GM18861 (cell line): ENCODE results near the gene KLK8.

Source experiments
- ATAC-seq: cut with Tn5 transposase; IDR thresholded peaks from one replicate; pipeline ENCODE4 v1.9.1; 2021; ENCODE audit not compliant: unreplicated experiment

KLK8 gene

DNA sequence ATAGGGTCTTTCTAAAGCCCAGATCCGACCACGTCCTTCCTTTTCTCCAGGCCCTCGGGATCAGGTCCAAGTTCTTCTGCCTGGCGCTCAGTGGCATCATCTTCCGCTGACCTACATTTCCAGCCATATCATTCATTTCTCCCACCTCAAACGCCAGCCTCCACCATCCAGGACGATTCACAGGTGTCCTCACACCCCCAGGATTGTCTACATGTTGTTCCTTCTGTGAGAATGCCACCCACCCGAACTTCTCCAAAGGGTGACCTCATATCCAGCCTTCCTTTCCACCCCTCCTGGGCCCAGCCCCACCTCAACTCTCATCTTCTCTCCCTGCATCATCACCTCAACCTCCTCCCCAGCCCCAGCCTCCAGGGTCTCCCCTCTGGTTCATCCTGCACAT, 43.8 kb downstream of the KLK8 start:
- no peak for ATAC-seq

DNA sequence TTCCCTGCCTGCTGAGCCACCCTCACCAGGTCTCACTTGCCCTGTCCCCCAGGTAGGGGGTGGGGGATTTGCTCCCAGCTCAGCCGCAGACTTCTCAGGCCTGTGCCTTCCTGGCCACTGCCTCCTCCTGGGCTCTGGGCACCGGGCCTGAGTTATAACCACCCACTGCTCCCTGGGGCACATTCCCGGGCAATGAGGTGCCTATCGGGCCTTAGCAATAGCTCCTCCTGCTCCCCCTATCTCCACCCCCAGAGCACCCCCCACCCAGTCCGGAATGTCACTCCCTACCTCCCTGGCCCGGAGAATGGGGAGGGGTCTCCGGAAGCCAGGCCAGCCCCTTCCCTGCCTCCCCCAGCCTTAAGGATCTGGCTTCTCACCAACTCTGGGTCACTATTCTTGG, 48.5 kb downstream of the KLK8 start, which contains the start of gene KLK5:
TSS of gene KLK5 (minus strand) at position 129 of the 400 bp plus-strand sequence. CDS start 381 bp downstream, outside the sequence.
- ATAC-seq = no peak

- ATAC-seq = no peak
Observed at GRCh38 chr19:50949861-50950260, 51.5 kb downstream of the KLK8 start.

- no peak for ATAC-seq
Observed at GRCh38 chr19:50947123-50947522, 54.3 kb downstream of the KLK8 start.
